ENCODE results near the gene LIAS. TPM values are rescaled to one million over a fixed set of nuclear protein-coding genes. Genes with fewer than 3 reads are reported as not detected.
"Not testable (repeated sequence)": the region's sequence is repeated elsewhere in the genome, so short reads cannot be mapped to it uniquely, and the experiment has no call there.

Gene LIAS
- 32.8 and 37.0 TPM in 2 replicates for total RNA-seq (2014; rRNA removed; shearing (Covaris generic))
- 48.5 and 57.3 TPM in 2 replicates for polyA plus RNA-seq (2014; cell fraction: nucleus; rRNA removed)

GRCh38 chr4:39458505-39459300, at the start of gene LIAS, which contains the start of gene RPL9:
Gene LIAS, plus strand, starts transcription at chr4:39459056. Its CDS starts 62 bp downstream, at chr4:39459118.
Gene RPL9, minus strand, starts transcription at chr4:39458922. Its CDS starts 483 bp downstream, at chr4:39458439.
- DNase-seq (ENCODE audit: extremely low read depth, low read depth): peak; percentile 97

GRCh38 chr4:39410415-39410814, 48.4 kb upstream of the LIAS start:
- no peak for DNase-seq (ENCODE audit: extremely low read depth, low read depth)

DNA sequence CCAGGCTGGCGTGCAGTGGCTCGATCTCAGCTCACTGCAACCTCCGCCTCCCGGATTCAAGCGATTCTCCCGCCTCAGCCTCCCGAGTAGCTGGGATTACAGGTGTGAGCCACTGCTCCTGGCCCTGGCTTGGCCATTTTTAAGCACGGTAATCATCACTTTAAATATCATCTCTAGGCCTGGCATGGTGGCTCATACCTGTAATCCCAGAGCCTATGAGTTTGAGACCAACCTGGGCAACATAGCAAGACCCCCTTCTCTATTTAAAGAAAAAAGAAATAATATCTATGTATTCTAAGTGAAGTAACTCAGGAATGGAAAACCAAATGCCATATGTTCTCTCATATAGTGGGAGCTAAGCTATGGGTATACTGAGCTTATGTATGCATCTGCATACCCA, 47.3 kb upstream of the LIAS start:
- DNase-seq (ENCODE audit: extremely low read depth, low read depth): not testable (repeated sequence)

GRCh38 chr4:39415678-39416283, 43.1 kb upstream of the LIAS start:
- peak; percentile 30 for DNase-seq (ENCODE audit: extremely low read depth, low read depth)

DNA sequence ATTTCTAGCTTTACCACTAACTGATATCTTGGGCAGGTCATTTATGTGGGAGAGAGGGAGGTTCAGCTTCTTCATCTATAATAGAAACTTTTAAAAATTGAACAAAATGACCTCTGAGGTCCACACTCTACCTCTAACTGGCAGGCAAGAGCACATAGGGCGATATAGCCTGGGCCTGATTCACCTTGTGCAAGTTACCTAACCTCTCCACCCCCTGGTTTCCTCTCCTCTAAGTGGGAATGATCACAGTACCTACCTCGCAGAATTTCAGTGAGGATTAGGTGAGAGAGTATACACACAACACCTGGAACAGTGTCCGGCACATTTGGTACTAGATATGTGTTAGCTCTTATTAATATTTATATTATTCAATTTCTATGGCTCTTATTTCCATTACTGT, 36.6 kb upstream of the LIAS start:
- no peak for DNase-seq (ENCODE audit: extremely low read depth, low read depth)

- DNase-seq (ENCODE audit: extremely low read depth, low read depth): not testable (repeated sequence)
These were observed 33.6 kb upstream of the LIAS start for GRCh38 chr4:39425297-39425696.

- DNase-seq (ENCODE audit: extremely low read depth, low read depth): no peak
These were observed 32.1 kb upstream of the LIAS start for GRCh38 chr4:39426728-39427127.

DNA sequence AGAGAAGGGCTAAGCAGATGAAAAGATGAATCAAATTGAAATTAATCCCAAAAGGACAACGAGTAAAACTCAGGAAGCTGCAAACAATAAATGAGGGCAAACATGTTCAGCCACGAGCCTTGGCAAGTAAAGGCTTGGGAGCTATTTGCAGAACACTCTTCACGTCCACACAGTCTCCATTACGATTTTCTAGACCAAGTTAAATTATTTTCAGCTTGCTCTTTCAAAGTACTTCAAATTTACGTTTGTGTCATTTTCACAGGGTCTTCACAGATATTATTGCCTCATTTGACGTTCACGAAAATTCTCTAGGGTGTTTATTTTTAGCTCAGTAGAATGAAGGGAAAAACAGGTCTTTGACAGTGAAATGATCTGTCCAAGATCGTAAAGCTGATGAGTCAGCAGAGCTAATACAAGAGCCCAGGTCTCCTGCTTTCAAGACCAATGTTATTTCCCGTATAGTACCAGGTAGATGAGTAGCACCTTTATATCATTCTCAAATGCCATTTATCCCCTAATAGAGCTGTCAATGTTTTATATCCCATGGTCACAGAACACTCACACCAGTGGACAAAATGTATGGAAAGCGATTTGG, 31.2 kb upstream of the LIAS start:
- no peak for DNase-seq (ENCODE audit: extremely low read depth, low read depth)

DNA sequence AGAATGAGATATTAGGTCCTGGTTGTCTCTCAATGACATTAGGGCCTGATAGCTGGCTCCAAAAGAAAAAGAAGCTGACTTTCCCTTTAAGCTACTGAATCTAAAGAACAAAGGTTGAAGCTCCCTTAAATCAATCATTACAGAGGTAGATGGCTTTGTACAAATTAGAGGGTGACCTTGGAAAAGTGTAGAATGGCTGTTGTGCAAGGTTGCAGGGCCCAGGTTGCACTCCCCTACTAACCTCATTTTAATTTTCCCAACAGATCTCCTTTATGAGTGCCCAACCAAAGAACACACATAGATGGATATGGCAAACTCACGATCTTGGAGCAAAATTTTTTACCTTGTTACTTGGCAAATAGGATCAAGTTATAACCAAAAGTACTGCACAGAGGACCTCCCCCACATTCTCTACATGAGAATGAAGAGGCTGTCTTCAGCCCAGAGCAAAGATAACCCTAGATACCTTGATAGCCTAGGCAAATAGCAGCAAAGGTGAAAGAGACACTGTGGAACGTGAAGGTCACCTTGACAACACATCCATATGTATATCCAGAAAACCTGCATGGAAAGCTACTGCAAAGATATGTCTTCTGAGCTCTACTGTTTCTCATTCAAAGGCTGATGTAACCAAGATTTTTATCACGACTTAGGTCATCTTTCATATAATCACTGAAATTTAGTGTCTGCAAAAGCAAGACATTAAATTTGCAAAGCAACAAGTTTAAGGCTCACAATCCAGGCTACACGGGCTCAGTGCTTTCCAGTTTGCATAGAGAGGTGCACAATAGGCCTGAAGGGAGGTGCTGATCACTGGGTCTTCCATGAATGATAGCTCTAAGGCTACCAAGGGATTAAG, 29.2 kb upstream of the LIAS start:
- no peak for DNase-seq (ENCODE audit: extremely low read depth, low read depth)

GRCh38 chr4:39433878-39434492, 24.9 kb upstream of the LIAS start:
- no peak for DNase-seq (ENCODE audit: extremely low read depth, low read depth)

DNA sequence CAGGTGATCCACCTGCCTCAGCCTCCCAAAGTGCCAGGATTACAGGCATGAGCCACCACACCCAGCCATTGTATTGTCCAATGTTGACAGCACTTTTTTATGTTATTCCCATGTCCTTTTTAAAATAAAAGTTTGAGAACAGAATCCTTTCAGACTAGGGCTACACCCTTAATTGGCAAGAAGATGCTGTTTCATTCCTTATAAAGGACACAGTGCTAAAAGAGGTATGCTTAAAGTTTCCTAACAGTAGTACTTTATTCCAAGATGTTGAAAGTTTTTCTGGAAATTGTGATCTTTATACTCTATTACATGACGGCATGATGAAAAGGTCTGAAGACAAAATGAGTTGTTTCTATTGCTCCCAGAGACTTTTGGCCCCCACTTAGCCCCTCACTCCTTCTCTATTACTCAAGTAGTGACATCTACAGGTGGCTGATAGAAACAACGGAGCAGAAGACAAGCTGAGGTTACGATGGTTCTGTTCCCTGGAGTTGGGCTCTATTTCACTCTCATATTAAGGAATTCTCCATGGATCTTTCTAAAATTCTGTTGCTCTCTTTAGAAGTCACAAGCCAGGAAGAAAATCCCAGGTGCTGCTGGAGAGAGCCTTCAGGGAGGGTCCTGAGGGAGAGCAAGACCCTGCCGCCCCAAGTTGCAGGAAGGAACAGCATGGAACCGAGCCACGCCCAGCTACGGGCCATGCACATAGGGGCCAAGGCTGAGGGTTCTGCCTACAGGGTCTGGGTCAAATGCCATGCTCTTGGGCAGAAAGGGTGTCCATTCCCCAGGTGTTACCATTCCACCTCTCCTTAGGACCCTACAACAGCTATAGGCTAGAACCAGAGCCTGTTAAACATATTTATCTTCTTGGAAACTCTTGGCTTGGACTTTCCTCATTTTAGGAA, 22.9 kb upstream of the LIAS start:
- no peak for DNase-seq (ENCODE audit: extremely low read depth, low read depth)

DNA sequence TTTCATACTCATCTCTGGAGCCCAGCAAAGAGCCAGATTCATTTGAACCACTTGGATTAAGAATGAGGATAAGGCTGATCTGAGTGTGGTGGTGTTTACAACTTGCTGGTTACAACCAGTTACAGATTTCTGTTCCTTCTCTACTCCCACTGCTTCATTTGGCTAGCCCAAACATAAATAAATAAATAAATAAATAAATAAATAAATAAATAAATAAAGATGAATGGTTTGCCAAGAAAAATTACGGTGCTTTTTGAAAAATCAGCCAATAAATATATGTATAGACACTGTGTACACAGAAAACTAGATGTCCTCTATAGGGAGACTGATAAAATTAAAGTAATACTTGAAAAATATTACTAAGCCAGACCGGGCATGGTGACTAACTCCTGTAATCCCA, 17.3 kb upstream of the LIAS start:
- DNase-seq (ENCODE audit: extremely low read depth, low read depth): no peak

GRCh38 chr4:39442998-39443397, 15.9 kb upstream of the LIAS start:
- no peak for DNase-seq (ENCODE audit: extremely low read depth, low read depth)

GRCh38 chr4:39446483-39446841, 12.4 kb upstream of the LIAS start:
- DNase-seq (ENCODE audit: extremely low read depth, low read depth): no peak

DNA sequence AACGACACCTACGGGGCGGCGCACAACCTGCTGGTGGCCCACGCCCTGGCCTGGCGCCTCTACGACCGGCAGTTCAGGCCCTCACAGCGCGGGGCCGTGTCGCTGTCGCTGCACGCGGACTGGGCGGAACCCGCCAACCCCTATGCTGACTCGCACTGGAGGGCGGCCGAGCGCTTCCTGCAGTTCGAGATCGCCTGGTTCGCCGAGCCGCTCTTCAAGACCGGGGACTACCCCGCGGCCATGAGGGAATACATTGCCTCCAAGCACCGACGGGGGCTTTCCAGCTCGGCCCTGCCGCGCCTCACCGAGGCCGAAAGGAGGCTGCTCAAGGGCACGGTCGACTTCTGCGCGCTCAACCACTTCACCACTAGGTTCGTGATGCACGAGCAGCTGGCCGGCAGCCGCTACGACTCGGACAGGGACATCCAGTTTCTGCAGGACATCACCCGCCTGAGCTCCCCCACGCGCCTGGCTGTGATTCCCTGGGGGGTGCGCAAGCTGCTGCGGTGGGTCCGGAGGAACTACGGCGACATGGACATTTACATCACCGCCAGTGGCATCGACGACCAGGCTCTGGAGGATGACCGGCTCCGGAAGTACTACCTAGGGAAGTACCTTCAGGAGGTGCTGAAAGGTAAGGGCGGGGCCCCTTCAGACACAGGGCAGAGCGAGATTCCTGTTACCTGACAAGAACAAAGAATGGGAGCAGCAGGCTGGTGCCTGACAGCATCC, 11.8 kb upstream of the LIAS start:
- no peak for DNase-seq (ENCODE audit: extremely low read depth, low read depth)

GRCh38 chr4:39450618-39451017, 8.2 kb upstream of the LIAS start:
- no peak for DNase-seq (ENCODE audit: extremely low read depth, low read depth)

GRCh38 chr4:39451423-39452023, 7.3 kb upstream of the LIAS start:
- no peak for DNase-seq (ENCODE audit: extremely low read depth, low read depth)

DNA sequence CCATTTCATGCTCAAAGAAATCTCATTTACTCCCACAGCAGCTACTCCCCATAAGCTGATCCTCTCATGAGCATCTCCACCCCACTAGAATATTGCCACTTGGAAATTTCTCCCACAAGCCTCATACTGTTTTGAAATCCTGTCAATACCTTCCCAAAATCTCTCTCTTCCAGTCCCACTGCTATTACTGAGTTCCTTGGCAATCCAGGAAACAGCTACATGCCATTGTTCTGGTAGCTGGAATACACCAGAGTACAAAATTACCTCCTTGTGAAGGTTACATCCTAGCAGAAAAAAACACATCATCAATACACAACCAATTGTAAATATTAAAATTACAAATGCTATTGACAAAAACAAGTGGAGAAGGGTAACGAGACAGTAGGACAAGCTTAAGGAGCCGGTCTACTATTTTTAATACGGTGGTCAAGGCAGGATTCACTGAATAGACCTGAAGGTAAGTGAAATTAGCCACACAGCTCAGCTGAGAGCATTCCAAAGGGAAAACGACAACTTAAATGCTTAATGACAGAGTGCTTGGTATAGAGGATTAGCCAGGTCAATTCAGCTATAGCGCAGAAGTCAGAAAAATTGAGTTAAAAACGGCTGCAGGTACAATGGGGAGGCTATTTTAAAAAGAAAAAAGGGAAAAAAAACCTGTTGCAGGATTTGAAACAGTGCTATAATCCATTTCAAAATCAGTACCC, 6.5 kb upstream of the LIAS start:
- no peak for DNase-seq (ENCODE audit: extremely low read depth, low read depth)
